GM21526 (cell line): ENCODE results near the gene ARHGAP24.

Source experiments
- ATAC-seq: cut with Tn5 transposase; IDR thresholded peaks from one replicate; pipeline ENCODE4 v1.9.1; 2021; ENCODE audit warnings: moderate library complexity; ENCODE audit not compliant: unreplicated experiment, low FRiP score

The ARHGAP24 gene

DNA sequence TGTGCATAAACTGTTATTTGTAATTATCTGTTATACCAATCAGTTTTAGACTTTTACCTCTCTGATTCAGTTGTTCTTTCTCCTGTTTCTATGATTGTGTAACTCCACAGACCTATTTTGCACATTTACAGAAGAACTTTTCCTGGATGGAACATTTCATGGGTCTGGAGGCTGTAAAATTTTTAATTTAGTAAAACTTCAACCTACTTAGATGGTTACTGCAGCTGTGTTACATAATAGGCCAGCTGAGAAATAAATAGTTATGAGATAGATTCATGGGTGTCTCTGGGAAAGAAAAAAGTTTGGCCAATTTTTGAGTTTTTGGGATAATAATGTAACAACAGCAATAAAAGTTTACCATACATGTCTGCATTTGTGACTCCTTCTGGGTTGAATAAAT is 253.5 kb downstream of the ARHGAP24 start:
- no peak for ATAC-seq

DNA sequence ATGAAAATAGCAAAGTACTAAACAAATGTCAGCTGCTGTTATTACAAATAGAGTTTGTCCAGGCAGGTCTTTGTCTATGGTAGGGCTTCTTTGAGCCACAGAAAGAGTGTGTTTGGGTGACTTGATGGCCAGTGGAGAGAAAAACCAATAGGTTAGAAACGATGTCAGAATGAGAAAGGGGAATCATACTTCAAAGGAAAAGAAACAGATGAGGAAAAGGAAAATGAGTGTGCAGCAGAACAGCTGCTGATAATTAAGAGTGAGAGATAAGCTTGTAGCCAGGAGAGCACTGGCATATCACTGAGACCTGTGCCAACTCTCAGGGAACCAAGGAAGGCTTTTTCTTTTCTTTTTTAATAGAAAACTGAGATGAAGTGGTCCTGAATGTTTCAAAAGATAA is 257.2 kb downstream of the ARHGAP24 start:
- no peak for ATAC-seq

DNA sequence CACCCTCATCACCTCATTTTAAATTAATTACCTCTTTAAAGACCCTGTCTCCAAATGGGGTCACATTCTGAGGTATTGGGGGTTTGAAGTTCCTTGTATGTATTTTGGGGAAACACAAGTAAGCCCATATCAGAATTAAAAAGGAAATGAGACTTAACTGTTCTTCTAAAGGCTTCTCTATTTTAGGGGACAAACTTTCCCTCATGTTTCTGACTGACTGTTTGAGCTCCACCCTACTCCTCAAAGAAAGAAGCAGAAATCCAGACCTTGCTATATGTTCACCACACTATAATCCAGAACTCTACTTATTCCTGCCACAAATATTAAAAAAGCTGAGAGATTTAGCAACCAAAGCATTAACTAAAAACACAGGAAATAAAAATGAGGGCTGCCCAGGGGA is 258.8 kb downstream of the ARHGAP24 start:
- no peak for ATAC-seq

DNA sequence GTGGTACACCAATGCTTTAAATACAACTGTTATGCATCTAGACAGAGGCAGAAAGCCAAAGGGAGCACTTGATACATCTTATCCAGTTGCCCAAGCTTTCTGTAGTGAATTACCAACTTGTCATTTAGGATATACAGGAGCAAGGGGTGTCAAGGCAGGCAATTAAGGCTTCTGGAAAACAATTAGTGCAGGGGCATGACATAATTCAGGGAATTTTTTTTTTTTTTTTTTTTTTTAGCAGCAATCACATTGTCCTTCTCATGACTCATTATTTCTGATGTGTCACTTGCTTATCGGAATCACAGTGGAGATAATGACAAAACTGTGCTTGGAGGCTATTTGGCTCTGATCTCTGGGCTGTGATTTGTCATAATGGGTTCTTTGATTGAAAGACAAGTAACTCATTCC is 259.5 kb downstream of the ARHGAP24 start:
- ATAC-seq = no peak

DNA sequence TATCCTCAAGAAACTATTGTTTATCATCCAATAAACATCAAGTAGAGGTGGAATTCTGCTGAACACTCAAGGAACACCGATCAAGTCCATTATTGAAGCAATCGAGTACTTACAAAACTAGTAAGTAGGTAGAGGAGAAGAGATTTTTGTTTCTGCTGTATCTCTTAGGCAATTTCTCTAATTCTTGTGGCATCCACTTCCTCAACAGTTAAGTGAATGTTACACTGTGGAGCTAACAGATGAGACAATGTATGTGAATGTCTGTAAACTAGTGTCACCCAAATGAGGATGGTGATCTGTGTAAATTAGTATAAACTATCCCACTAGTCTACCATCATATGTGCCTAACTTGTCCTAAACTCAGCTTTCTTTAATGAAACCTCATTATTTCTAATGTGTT is 261.6 kb downstream of the ARHGAP24 start:
- ATAC-seq = no peak

GRCh38 chr4:85737254-85737653 is 262.3 kb downstream of the ARHGAP24 start:
- no peak for ATAC-seq

GRCh38 chr4:85738721-85739120 is 263.8 kb downstream of the ARHGAP24 start:
- no peak for ATAC-seq

GRCh38 chr4:85740431-85740861 is 265.5 kb downstream of the ARHGAP24 start:
- no peak for ATAC-seq

DNA sequence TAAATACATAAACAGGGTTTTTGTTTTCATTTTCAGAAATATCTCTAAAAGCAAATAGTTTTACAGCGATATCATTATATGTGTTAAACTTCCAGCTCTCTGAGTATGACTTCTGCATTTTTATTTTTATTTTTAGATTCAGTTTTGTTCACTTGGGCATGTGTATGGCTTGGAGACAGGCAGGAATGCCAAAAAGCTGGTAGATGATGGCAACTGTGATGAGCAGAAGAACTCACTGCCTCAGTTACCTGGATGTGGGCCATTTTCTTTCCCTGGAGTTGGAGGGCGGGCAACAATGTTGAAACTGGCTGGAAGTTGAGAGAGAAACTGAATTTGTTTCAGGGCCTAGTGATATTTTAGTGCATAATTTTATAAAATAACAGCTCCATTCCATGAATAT is 266.4 kb downstream of the ARHGAP24 start:
- no peak for ATAC-seq

- no peak for ATAC-seq
Measured at GRCh38 chr4:85741921-85742591, 267.1 kb downstream of the ARHGAP24 start.

DNA sequence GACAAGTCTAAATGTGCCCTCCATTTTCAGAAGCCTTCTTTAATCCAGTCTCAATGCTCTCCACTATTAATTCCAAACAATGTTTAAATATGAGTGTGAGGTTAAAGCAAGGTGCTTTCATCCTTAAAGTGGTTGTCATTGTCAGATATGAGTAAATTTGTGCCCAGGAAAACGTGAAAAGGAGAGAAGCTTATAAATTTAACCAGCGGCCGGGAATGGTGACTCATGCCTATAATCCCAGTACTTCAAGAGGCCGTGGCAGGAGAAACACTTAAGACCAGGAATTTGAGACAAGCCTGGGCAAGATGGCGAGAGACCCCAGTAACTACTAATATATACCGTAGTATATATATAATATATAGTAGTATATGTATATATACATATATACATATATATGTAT is 270.0 kb downstream of the ARHGAP24 start:
- no peak for ATAC-seq

GRCh38 chr4:85745939-85746338 is 271.0 kb downstream of the ARHGAP24 start:
- no peak for ATAC-seq

DNA sequence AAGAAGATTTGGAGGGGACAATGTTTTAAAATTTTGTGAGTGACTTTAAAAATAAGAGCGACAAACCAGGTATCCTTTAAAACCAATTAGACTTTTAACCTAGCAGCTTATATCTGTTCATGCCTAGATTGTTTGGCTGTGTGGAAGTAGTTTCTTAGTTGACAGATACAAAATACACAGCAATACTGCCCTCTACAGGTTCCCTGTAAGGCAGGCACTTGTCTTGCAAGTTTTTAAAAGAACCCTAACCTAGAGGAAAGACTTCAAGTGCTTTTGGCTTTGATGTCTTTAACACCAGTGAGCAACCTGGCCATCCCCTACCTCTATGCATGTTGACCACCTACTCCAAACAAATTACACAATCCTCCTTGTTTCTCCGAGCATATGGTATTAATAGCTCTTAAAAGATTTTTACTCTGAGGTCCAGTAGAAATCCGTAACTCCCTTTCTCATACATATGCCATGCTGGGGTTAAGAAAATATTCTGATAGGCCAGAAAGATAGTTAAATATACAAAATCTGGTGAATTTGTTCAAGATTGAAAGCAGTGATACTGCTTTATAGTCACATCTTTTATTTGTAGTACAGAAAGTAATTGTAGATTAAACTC is 273.0 kb downstream of the ARHGAP24 start:
- peak; percentile 68 for ATAC-seq

DNA sequence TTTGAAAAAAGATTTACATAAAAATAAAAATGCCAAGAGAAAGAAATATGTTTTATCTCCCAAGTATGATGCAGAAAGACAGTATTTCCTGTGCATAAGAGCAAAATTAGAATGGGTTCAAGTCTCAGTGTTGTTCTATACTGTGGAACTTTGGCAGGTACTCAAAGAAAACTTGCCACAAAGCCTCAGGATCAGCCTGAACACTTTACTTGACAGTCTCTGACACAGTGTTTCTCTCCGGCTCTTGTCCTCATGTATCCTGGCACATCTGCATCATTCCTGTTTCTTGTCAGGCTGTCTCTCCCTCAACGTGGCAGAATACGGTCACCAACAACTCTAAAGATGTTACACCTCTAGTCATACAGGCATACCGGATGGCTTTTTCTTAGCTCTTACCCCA is 273.7 kb downstream of the ARHGAP24 start:
- ATAC-seq = no peak

DNA sequence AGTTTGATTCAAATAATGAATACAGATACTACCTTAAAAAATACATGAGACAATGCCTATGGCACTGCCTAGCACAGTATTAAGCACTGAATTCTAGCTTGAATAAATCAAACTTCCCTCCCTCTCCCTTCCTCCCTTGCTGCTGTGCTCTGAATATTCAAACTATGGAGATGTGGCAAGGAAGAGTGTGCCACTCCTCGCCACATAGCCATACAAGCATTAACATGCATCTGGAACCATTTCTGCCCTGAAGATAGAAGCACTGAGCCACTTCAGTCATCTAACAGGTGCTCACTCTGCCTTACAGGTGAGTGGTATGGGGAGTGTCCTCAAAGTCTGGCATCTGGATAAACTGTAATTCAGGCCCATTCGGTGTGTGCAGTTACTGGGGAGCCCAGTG is 276.9 kb downstream of the ARHGAP24 start:
- no peak for ATAC-seq

DNA sequence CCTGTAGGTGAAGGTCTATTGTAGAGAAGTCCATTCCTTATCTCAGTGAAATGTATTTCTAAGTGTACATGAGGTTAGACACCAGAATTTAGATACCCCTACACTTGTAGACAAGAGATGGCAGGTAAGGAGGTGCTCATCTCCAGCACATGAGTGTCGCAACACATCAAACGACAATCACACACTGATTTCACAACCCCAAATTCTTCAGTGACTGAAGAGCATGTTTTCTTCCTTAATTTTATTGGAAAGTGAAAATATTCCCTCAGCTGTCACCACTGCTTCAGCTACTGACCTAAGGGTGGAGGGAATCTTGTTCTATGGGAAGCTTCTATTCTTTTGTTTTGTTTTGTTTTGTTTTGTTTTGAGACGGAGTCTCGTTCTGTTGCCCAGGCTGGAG is 280.3 kb downstream of the ARHGAP24 start:
- ATAC-seq = no peak

- ATAC-seq = no peak
Measured at GRCh38 chr4:85756938-85757337, 282.0 kb downstream of the ARHGAP24 start.

- ATAC-seq = no peak
Measured at GRCh38 chr4:85759388-85759787, 284.4 kb downstream of the ARHGAP24 start.

DNA sequence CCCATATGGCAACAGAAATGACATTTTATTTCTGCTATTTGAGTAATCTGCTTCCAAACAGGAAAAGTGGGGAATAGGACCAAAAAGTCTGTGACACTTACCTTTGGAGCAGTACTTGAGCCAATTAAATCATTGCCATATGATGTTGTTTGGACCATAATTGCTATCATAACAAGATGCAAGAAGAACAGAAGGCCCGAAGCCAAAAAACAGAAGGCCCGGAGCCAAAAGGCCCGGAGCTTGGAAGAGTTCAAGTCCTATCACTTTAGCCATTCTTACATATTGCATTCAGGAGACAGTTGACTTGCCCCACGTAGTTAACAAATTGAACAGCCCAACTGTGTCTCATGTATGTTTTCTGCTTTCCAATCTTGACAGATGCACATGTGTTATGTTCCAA is 285.6 kb downstream of the ARHGAP24 start:
- ATAC-seq = no peak

DNA sequence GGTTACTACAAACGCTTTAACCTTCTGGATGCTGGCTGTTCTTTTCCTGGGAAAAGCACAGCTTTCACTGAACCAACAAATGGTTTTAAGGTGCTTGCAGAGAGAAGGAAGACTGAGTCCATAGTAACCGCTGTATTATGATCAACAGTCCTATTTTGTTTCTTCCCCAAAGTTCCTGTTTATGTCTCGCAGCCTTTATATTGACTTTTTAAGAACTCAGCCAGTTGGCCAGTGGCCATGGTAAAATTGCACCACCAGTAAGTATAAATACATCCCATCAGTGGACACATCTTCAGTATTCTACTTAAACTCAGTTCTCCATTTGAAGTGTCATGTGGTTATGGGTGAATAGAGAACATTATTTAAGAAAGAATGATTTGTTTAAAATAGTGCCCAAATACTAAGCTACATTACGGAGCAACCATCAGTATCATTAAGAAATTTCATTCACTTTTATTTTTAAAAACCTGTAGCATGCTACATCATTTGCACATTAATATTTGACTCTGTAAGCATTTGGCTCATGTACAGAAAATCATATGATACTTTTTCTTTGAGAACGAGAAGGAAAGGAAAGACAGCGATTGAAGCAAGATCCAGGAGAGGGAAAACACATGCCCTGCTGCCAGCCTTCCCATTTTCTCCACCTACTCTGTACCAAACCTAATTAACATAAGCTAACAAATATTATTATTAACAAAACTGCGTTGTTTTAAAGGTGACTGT is 287.0 kb downstream of the ARHGAP24 start:
- no peak for ATAC-seq

- ATAC-seq = no peak
Measured at GRCh38 chr4:85762529-85762871, 287.6 kb downstream of the ARHGAP24 start.

DNA sequence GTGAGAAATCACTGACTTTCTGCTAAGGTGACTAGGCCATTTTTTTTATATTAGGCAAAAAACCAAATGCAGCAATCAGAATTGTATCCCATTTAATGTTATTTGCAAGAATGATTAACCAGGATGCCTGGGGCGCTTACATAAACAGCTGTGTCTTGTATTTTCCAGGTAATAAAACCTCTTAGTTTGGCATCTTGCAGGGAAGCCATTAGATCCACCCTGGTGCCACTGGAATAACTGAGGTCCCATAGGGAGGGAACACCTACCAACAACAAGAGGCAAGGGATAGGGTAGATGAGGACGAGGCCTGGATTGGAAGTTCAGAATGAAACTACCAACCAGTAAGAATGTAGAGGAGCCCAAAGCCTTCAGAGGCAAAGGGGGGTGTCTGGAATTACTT is 288.3 kb downstream of the ARHGAP24 start:
- ATAC-seq = no peak
